T-cell (primary cell): Measurements from ENCODE around the gene REEP2. TPM values are rescaled to one million over a fixed set of nuclear protein-coding genes. Genes with fewer than 3 reads are reported as not detected.

ENCODE experiments used
- ATAC-seq, 4 experiments: fragments of 200-7000 bp in 3 of 4; fragments of 150-1000 bp in 1 of 4; cut with Tn5 transposase; replicated peaks in 1 of 4; 1 replicate in 3 of 4; 2 replicates in 1 of 4; pipeline ENCODE4 v1.10.0; 2021; ENCODE audit warnings: moderate library complexity in 3 of 4, mild to moderate bottlenecking in 2 of 4, moderate number of reproducible peaks in 1 of 4
- CTCF ChIA-PET, 2 donors: fragments of 300-600 bp; sonication (Branson Sonifier 250); formaldehyde crosslinking; loops; one replicate each; lab custom pipeline; 2022; ENCODE audit warnings: antibody characterized with exemption in 2 of 2; lab: Charles Lee
- POLR2A ChIA-PET, 2 donors: fragments of 300-600 bp; sonication (Branson Sonifier 250); formaldehyde crosslinking; loops; one replicate each; lab custom pipeline; 2022; ENCODE audit warnings: antibody characterized with exemption in 2 of 2; lab: Charles Lee
- DNase-seq, 35 experiments: peaks; one replicate each; pipeline versions ENCODE4 v3.0.0 to v3.0.0-alpha.2; 2013 to 2023
- H3K27ac ChIP-seq: one replicate; pipeline ENCODE4 v1.5.1; 2013; ENCODE audit warnings: low read length
- H3K27me3 ChIP-seq, 2 experiments: replicated peaks in 1 of 2; 1 replicate in 1 of 2; 2 replicates in 1 of 2; pipeline versions ENCODE4 v1.6.1 to v1.7.0; 2013; ENCODE audit warnings: low read length in 1 of 2, mixed read lengths in 1 of 2; ENCODE audit not compliant: control insufficient read depth in 2 of 2, insufficient read depth in 2 of 2; ENCODE audit errors: extremely low read depth in 1 of 2
- H3K36me3 ChIP-seq, 2 donors: 1 replicate in 1 of 2; 2 replicates in 1 of 2; pipeline versions ENCODE4 v1.6.1 to v1.7.0; 2013; ENCODE audit warnings: low read length in 1 of 2; ENCODE audit not compliant: control insufficient read depth in 2 of 2, insufficient read depth in 1 of 2; ENCODE audit errors: extremely low read depth in 1 of 2
- H3K4me1 ChIP-seq, 2 experiments: 1 replicate in 1 of 2; 2 replicates in 1 of 2; pipeline versions ENCODE4 v1.6.1 to v1.7.0; 2013; ENCODE audit warnings: low read length in 2 of 2, mixed read lengths in 1 of 2; ENCODE audit not compliant: insufficient read depth in 2 of 2, control insufficient read depth in 1 of 2; ENCODE audit errors: extremely low read depth in 1 of 2
- H3K4me3 ChIP-seq, 2 donors: 1 replicate in 1 of 2; 2 replicates in 1 of 2; pipeline versions ENCODE4 v1.5.1 to v1.7.0; 2013; ENCODE audit warnings: mild to moderate bottlenecking in 2 of 2, low read length in 1 of 2, moderate library complexity in 1 of 2; ENCODE audit not compliant: control insufficient read depth in 1 of 2; ENCODE audit errors: extremely low read depth in 1 of 2
- H3K9me3 ChIP-seq: 2 replicates; pipeline ENCODE4 v1.7.0; 2013
- H3K27ac Mint-ChIP-seq, 2 donors: one replicate each; pipeline ENCODE4 v1.8.0; 2020 to 2021; ENCODE audit warnings: mild to moderate bottlenecking in 2 of 2, mixed read lengths in 2 of 2
- H3K27me3 Mint-ChIP-seq, 2 donors: one replicate each; pipeline ENCODE4 v1.8.0; 2021 to 2022; ENCODE audit warnings: mixed read lengths in 2 of 2
- H3K36me3 Mint-ChIP-seq: one replicate; pipeline ENCODE4 v1.8.0; 2021; ENCODE audit warnings: mixed read lengths
- H3K4me1 Mint-ChIP-seq, 3 donors: one replicate each; pipeline ENCODE4 v1.8.0; 2020 to 2022; ENCODE audit warnings: mixed read lengths in 3 of 3, mild to moderate bottlenecking in 1 of 3
- H3K4me3 Mint-ChIP-seq, 3 donors: one replicate each; pipeline ENCODE4 v1.8.0; 2020 to 2022; ENCODE audit warnings: mild to moderate bottlenecking in 3 of 3, mixed read lengths in 3 of 3, moderate library complexity in 3 of 3
- H3K9me3 Mint-ChIP-seq, 3 donors: one replicate each; pipeline ENCODE4 v1.8.0; 2020 to 2022; ENCODE audit warnings: mixed read lengths in 3 of 3
- WGBS: methylation state at CpG from one replicate; pipeline ENCODE4 v1.1.5; 2013; ENCODE audit warnings: missing lambda C conversion rate; ENCODE audit not compliant: insufficient coverage; 5-methylcytosine and 5-hydroxymethylcytosine counted together
- total RNA-seq, 35 experiments: library from RNA in 6 of 35; stranded (reverse) in 6 of 35; fragments of 120-200 nt in 1 of 35; gene quantifications; one replicate each; pipeline versions ENCODE4 v1.2.1 to v1.2.4 and lab custom pipeline; 2013 to 2026

The REEP2 gene
- total RNA-seq, 5 donors from 2014 or later (not counting 1 experiment from before 2014, with no cell fraction given): 0.18 to 0.61 (median 0.42) TPM

- no peak overlapping the region for H3K27ac Mint-ChIP-seq
- H3K36me3 ChIP-seq: no peaks in the 10 kb centered on the region
- 41% methylated on average over 7 of the region's 10 CpGs for WGBS
- CTCF ChIA-PET: interaction anchor here (0.5 to 1.2 kb wide), 9 partner anchors 9 to 839 kb away, joined by 3 to 10 read pairs (median 5); partner anchors contain the start of gene EGR1 (in 1 of the 2)
- H3K4me1 ChIP-seq: peaks cover 6 to 22% of the 10 kb centered on the region in 2 experiments
- peak overlapping the region; percentile 52 to 53 for H3K4me3 ChIP-seq
- H3K9me3 Mint-ChIP-seq: no peaks in the 10 kb centered on the region
- no peaks in the 10 kb centered on the region for H3K9me3 ChIP-seq
- peaks cover 9 to 19% (median 16%) of the 10 kb centered on the region in 3 donors for H3K4me1 Mint-ChIP-seq
- no peaks in the 10 kb centered on the region for H3K36me3 Mint-ChIP-seq
- H3K27me3 Mint-ChIP-seq: peaks cover 5 to 20% of the 10 kb centered on the region in 2 donors
- peaks cover 0 to 47% of the 10 kb centered on the region in 2 experiments for H3K27me3 ChIP-seq
- ATAC-seq (no peak), DNase-seq (peak in 1 of 35 experiments; percentile 13)
- POLR2A ChIA-PET: interaction anchor here (0.6 kb wide), 3 partner anchors 19 to 36 kb away, joined by 4 to 12 read pairs (median 11); no protein-coding TSS in a partner anchor
- no peak overlapping the region for H3K27ac ChIP-seq
- H3K4me3 Mint-ChIP-seq: peak overlapping the region; percentile 85 to 86 (median 86)
Measured at GRCh38 chr5:138492560-138493045, 53.7 kb downstream of the REEP2 start.

- CTCF ChIA-PET: no interaction called here
- no peak overlapping the region for H3K27ac Mint-ChIP-seq
- H3K4me1 Mint-ChIP-seq: peaks cover 9 to 16% (median 16%) of the 10 kb centered on the region in 3 donors
- DNase-seq: no peak
- no peaks in the 10 kb centered on the region for H3K9me3 Mint-ChIP-seq
- no peak overlapping the region for H3K27ac ChIP-seq
- peaks cover 0 to 38% of the 10 kb centered on the region in 2 experiments for H3K27me3 ChIP-seq
- no peaks in the 10 kb centered on the region for H3K36me3 Mint-ChIP-seq
- H3K27me3 Mint-ChIP-seq: peaks cover 5 to 16% of the 10 kb centered on the region in 2 donors
- no peak overlapping the region for H3K4me3 Mint-ChIP-seq
- H3K4me3 ChIP-seq: no peak overlapping the region
- no CpG with 5 or more reads among the region's 7 CpGs for WGBS
- H3K9me3 ChIP-seq: no peaks in the 10 kb centered on the region
- no peaks in the 10 kb centered on the region for H3K36me3 ChIP-seq
- POLR2A ChIA-PET: no interaction called here
- no peak for ATAC-seq
- peaks cover 6 to 22% of the 10 kb centered on the region in 2 experiments for H3K4me1 ChIP-seq
Measured at GRCh38 chr5:138495351-138495750, 56.5 kb downstream of the REEP2 start.

Other genes starting within 250 kb of the REEP2 start
- 10 to 100 TPM; 14.8 to 31.0 (median 23.8) TPM for gene CDC23, start 225.7 kb upstream of the REEP2 start, total RNA-seq
- not detected for gene GFRA3, start 164.4 kb upstream of the REEP2 start, total RNA-seq
- under 1 TPM in 1 of 5 donors, not detected in 4; 0.23 TPM for gene CDC25C, start 107.3 kb upstream of the REEP2 start, total RNA-seq
- gene FAM53C, start 100.8 kb upstream of the REEP2 start, total RNA-seq: 10 to 100 TPM; 22.2 to 58.3 (median 25.5) TPM
- gene KDM3B, start 86.4 kb upstream of the REEP2 start, total RNA-seq: 10 to 100 TPM; 72.9 to 78.3 (median 76.0) TPM
- 10 to 100 TPM in 1 of 5 donors, 1 to 10 TPM in 4; 6.8 to 13.8 (median 8.0) TPM for gene EGR1, start 26.4 kb downstream of the REEP2 start, total RNA-seq
- 100 to 1,000 TPM in 1 of 5 donors, 10 to 100 TPM in 4; 40.1 to 115 (median 43.2) TPM for gene ETF1, start 104.2 kb downstream of the REEP2 start, total RNA-seq
- 100 to 1,000 TPM; 148 to 299 (median 162) TPM for gene HSPA9, start 136.3 kb downstream of the REEP2 start, total RNA-seq